Epithelial cell of esophagus (primary cell): ENCODE data around the gene PEF1.

Experiments used
- DNase-seq: peaks from one replicate; pipeline ENCODE4 v3.0.0; 2010; ENCODE audit warnings: low read depth
- H3K4me3 ChIP-seq: 2 replicates; pipeline ENCODE4 v1.5.1; 2011; ENCODE audit warnings: mild to moderate bottlenecking, low read length, control low read depth
- CTCF ChIP-seq: IDR thresholded peaks from 2 replicates; pipeline ENCODE4 v1.5.1; 2011; ENCODE audit warnings: low read depth, mild to moderate bottlenecking, low read length, control low read depth, inconsistent platforms; ENCODE audit not compliant: insufficient read depth; ENCODE audit errors: missing control alignments

The PEF1 gene

GRCh38 chr1:31674626-31675025 lies 29.9 kb upstream of the PEF1 start:
- no peak overlapping the region for H3K4me3 ChIP-seq
- peak; percentile 14 for DNase-seq
- no peak for TF ChIP-seq CTCF

- no peak for TF ChIP-seq CTCF
- DNase-seq = no peak
Measured at GRCh38 chr1:31673433-31673832, 28.8 kb upstream of the PEF1 start.

GRCh38 chr1:31672986-31673385 lies 28.3 kb upstream of the PEF1 start:
- DNase-seq = no peak
- TF ChIP-seq CTCF = no peak
- no peak overlapping the region for H3K4me3 ChIP-seq

More at GRCh38 chr1:31673433-31673832, 28.8 kb upstream of the PEF1 start:
- no peak overlapping the region for H3K4me3 ChIP-seq

- no peak overlapping the region for H3K4me3 ChIP-seq
- DNase-seq = no peak
- TF ChIP-seq CTCF = no peak
Measured at GRCh38 chr1:31671561-31672201, 27.0 kb upstream of the PEF1 start.

- no peak for TF ChIP-seq CTCF
- H3K4me3 ChIP-seq = no peak overlapping the region
Measured at GRCh38 chr1:31671147-31671546, 26.5 kb upstream of the PEF1 start.

GRCh38 chr1:31670593-31670964 lies 25.9 kb upstream of the PEF1 start:
- peak overlapping the region; percentile 39 for H3K4me3 ChIP-seq
- TF ChIP-seq CTCF = no peak
- no peak for DNase-seq

More at GRCh38 chr1:31671147-31671546, 26.5 kb upstream of the PEF1 start:
- DNase-seq = no peak

GRCh38 chr1:31669786-31670592 lies 25.3 kb upstream of the PEF1 start:
- peak overlapping the region; percentile 39 for H3K4me3 ChIP-seq
- peak; percentile 88 for DNase-seq
- peak; percentile 39 for TF ChIP-seq CTCF
